SU-DHL-6 (cell line): ENCODE measurements around the gene NKX6-2.

ENCODE experiments used
- H2AFZ ChIP-seq: fragments of 200-600 bp; sonication (generic); 2 replicates; pipeline ENCODE4 v1.6.1; 2014; ENCODE audit warnings: low read depth, mild to moderate bottlenecking, moderate library complexity, mixed read lengths, antibody characterized with exemption, low read length; ENCODE audit not compliant: severe bottlenecking
- H3F3A ChIP-seq: fragments of 200-600 bp; shearing (Covaris generic); 2 replicates; pipeline ENCODE4 v1.6.0; 2016; ENCODE audit warnings: antibody characterized with exemption, mild to moderate bottlenecking; ENCODE audit not compliant: insufficient read depth
- H3K27ac ChIP-seq: fragments of 200-600 bp; sonication (generic); 2 replicates; pipeline ENCODE4 v1.5.1; 2016; ENCODE audit warnings: low read depth, mild to moderate bottlenecking, low read length, moderate library complexity, mixed read lengths
- H3K27me3 ChIP-seq: fragments of 200-600 bp; sonication (generic), shearing (Covaris generic); 2 replicates; pipeline ENCODE4 v1.6.0; 2014; ENCODE audit warnings: mild to moderate bottlenecking, low read length
- H3K36me3 ChIP-seq: fragments of 200-600 bp; sonication (generic); 2 replicates; pipeline ENCODE4 v1.6.1; 2014; ENCODE audit warnings: mild to moderate bottlenecking, low read length, mixed read lengths
- H3K4me2 ChIP-seq: fragments of 300-600, 200-600 bp; shearing (Covaris generic), sonication (generic); 2 replicates; pipeline ENCODE4 v1.6.0; 2014; ENCODE audit warnings: low read length, low read depth, mild to moderate bottlenecking; ENCODE audit not compliant: poor library complexity, severe bottlenecking
- H3K4me3 ChIP-seq: fragments of 200-600 bp; sonication (generic); 2 replicates; pipeline ENCODE4 v1.5.1; 2014; ENCODE audit warnings: antibody characterized with exemption, low read length, mild to moderate bottlenecking, mixed read lengths; ENCODE audit not compliant: insufficient read depth, poor library complexity, severe bottlenecking
- H3K79me2 ChIP-seq: fragments of 200-600 bp; sonication (generic); 2 replicates; pipeline ENCODE4 v1.6.1; 2014; ENCODE audit warnings: mild to moderate bottlenecking, low read length, moderate library complexity; ENCODE audit not compliant: insufficient read depth
- H3K9ac ChIP-seq: fragments of 200-600 bp; sonication (generic); 2 replicates; pipeline ENCODE4 v1.7.0; 2014; ENCODE audit warnings: mild to moderate bottlenecking, low read length
- H3K9me2 ChIP-seq: fragments of 200-600 bp; sonication (generic); replicated peaks from 2 replicates; pipeline ENCODE4 v1.6.1; 2014; ENCODE audit warnings: low read length; ENCODE audit not compliant: insufficient read depth
- H3K9me3 ChIP-seq: fragments of 200-600 bp; sonication (generic); 2 replicates; pipeline ENCODE4 v1.6.1; 2014; ENCODE audit warnings: low read length, mixed read lengths; ENCODE audit not compliant: insufficient read depth
- H4K20me1 ChIP-seq: fragments of 200-600 bp; sonication (generic); 2 replicates; pipeline ENCODE4 v1.6.1; 2014; ENCODE audit warnings: low read depth, mild to moderate bottlenecking, antibody characterized with exemption, low read length, moderate library complexity, mixed read lengths
- CTCF ChIP-seq: fragments of 200-600 bp; sonication (generic); IDR thresholded peaks from one replicate; pipeline ENCODE4 v1.5.1; 2017; ENCODE audit warnings: antibody characterized with exemption, mild to moderate bottlenecking, low read length, moderate library complexity; ENCODE audit not compliant: insufficient read depth, poor library complexity, severe bottlenecking
- EZH2phosphoT487 ChIP-seq: fragments of 200-600 bp; sonication (generic), shearing (Covaris generic); conservative IDR thresholded peaks from 2 replicates; pipeline ENCODE4 v1.6.1; 2018; ENCODE audit warnings: mild to moderate bottlenecking, antibody characterized with exemption, low read length, moderate library complexity, mixed read lengths

Gene NKX6-2

DNA sequence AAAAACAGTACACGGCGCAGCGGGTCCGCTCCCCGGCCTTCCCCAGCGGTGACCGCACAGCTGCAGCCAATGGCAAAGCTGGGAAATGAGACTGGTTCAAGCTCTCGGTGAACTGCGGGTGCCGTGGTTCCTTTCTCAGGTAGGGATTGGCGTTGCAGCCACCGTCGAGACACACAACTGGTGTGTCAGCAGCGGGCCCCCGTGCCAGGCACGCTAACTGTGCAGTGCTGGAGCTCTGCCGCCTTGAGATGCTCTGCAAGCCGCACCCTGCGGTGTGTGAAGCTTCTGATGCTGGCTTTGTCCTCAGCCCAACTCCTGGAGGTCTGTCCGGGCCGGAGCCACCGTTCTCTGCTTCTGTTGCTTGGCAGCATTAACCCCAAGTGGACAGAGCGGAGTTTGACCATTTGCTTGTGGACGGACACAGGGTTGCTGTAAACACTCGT is 20.6 kb upstream of the NKX6-2 start:
- no peak overlapping the region for H3K27ac ChIP-seq
- TF ChIP-seq EZH2phosphoT487 = no peak
- no peak for TF ChIP-seq CTCF
- no peak overlapping the region for H3K4me3 ChIP-seq
- H3F3A ChIP-seq = no peaks in the 10 kb centered on the region
- no peaks in the 10 kb centered on the region for H3K9me3 ChIP-seq
- no peaks in the 10 kb centered on the region for H3K9me2 ChIP-seq
- no peaks in the 10 kb centered on the region for H4K20me1 ChIP-seq
- H3K9ac ChIP-seq = no peak overlapping the region
- no peaks in the 10 kb centered on the region for H3K36me3 ChIP-seq
- no peaks in the 10 kb centered on the region for H3K27me3 ChIP-seq
- no peak overlapping the region for H2AFZ ChIP-seq
- no peak overlapping the region for H3K4me2 ChIP-seq
- H3K79me2 ChIP-seq = no peaks in the 10 kb centered on the region

DNA sequence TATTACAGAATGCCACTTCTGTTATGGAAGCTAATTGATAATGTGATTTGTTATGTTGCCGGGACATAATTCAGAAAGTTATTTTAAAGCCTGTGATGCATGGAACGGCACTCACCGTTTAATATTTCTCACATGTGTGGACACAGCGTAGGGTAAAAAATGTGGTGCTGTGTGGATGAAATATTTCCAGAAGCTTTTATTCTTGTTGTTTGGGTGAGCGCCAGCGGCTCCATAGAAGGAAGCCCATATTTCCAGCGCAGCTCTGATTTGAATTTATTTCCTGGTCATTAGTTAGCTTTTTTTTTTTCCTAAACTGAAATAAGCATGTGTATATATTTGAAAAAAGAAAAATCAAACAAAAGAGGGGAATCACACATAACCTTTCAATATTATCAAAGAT is 20.2 kb upstream of the NKX6-2 start:
- no peak overlapping the region for H2AFZ ChIP-seq
- H4K20me1 ChIP-seq = no peaks in the 10 kb centered on the region
- no peaks in the 10 kb centered on the region for H3K9me3 ChIP-seq
- TF ChIP-seq CTCF = no peak
- TF ChIP-seq EZH2phosphoT487 = no peak
- no peaks in the 10 kb centered on the region for H3F3A ChIP-seq
- H3K79me2 ChIP-seq = no peaks in the 10 kb centered on the region
- no peaks in the 10 kb centered on the region for H3K9me2 ChIP-seq
- H3K4me2 ChIP-seq = no peak overlapping the region
- H3K4me3 ChIP-seq = no peak overlapping the region
- H3K27ac ChIP-seq = no peak overlapping the region
- no peaks in the 10 kb centered on the region for H3K27me3 ChIP-seq
- H3K9ac ChIP-seq = no peak overlapping the region
- H3K36me3 ChIP-seq = no peaks in the 10 kb centered on the region

DNA sequence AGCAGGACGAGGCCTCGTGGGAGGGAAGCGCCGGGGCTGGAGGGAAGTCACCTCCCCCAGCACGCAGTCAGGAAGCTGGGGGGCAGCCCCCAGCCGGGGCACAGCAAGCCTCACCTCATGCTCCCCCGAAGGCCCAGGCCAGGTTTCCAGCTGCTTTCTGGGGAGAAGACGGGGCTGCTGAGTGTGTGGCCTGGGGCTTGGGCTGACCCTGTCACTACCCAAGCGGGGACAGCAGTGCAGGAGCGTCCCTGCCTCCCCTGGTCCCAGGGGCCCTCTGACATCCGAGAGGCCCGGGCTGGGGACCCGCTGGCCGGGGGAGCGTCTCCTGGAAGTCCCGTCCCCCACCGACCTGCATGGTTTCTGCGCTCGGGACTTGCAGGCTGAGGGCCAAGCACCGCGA is 19.7 kb upstream of the NKX6-2 start:
- no peak overlapping the region for H3K4me3 ChIP-seq
- H3K9me2 ChIP-seq = no peaks in the 10 kb centered on the region
- TF ChIP-seq CTCF (no peak), EZH2phosphoT487 (no peak)
- H3K36me3 ChIP-seq = no peaks in the 10 kb centered on the region
- H3K27me3 ChIP-seq = no peaks in the 10 kb centered on the region
- no peaks in the 10 kb centered on the region for H3F3A ChIP-seq
- H3K9ac ChIP-seq = no peak overlapping the region
- no peaks in the 10 kb centered on the region for H3K9me3 ChIP-seq
- no peaks in the 10 kb centered on the region for H3K79me2 ChIP-seq
- H2AFZ ChIP-seq = no peak overlapping the region
- H4K20me1 ChIP-seq = no peaks in the 10 kb centered on the region
- H3K27ac ChIP-seq = no peak overlapping the region
- no peak overlapping the region for H3K4me2 ChIP-seq
